KMS-11 (cell line): Measurements from ENCODE around the gene ACSF3.

Source experiments
- H2AFZ ChIP-seq: fragments of 200-600 bp; sonication (generic); 2 replicates; pipeline ENCODE4 v1.6.1; 2016; ENCODE audit warnings: antibody characterized with exemption, mixed run types, low read depth
- H3K27ac ChIP-seq: fragments of 200-600 bp; sonication (generic); 2 replicates; pipeline ENCODE4 v1.6.1; 2016; ENCODE audit warnings: mild to moderate bottlenecking, mixed run types
- H3K27me3 ChIP-seq: fragments of 200-600 bp; sonication (generic); 2 replicates; pipeline ENCODE4 v1.6.1; 2017; ENCODE audit warnings: mild to moderate bottlenecking, low read depth, mixed run types, moderate library complexity; ENCODE audit not compliant: insufficient read depth
- H3K36me3 ChIP-seq: fragments of 200-600 bp; sonication (generic); 2 replicates; pipeline ENCODE4 v1.6.1; 2017; ENCODE audit warnings: mild to moderate bottlenecking, mixed run types; ENCODE audit not compliant: insufficient read depth
- H3K4me1 ChIP-seq: fragments of 200-600 bp; sonication (generic); 2 replicates; pipeline ENCODE4 v1.6.1; 2016; ENCODE audit warnings: mild to moderate bottlenecking, low read depth, mixed run types; ENCODE audit not compliant: poor library complexity, severe bottlenecking
- H3K4me2 ChIP-seq: fragments of 200-600 bp; sonication (generic); 2 replicates; pipeline ENCODE4 v1.7.0; 2016; ENCODE audit warnings: mild to moderate bottlenecking, mixed run types
- H3K4me3 ChIP-seq: fragments of 200-600 bp; sonication (generic); IDR thresholded peaks from 2 replicates; pipeline ENCODE4 v1.6.1; 2017; ENCODE audit warnings: low read depth, low read length, mixed read lengths; ENCODE audit not compliant: insufficient read depth
- H3K79me2 ChIP-seq: fragments of 200-600 bp; sonication (generic); 2 replicates; pipeline ENCODE4 v1.6.1; 2016; ENCODE audit warnings: low read depth, mixed run types; ENCODE audit not compliant: insufficient read depth
- H3K9ac ChIP-seq: fragments of 200-600 bp; sonication (generic); 2 replicates; pipeline ENCODE4 v1.6.1; 2016; ENCODE audit warnings: mild to moderate bottlenecking, mixed run types
- H4K20me1 ChIP-seq: fragments of 200-600 bp; sonication (generic); 2 replicates; pipeline ENCODE4 v1.6.1; 2016; ENCODE audit warnings: mild to moderate bottlenecking, mixed run types; ENCODE audit not compliant: insufficient read depth
- TF ChIP-seq, protein P1 (sequence below): fragments of 200-600 bp; sonication (generic); conservative IDR thresholded peaks from 2 replicates; pipeline ENCODE4 v1.6.1; 2017; ENCODE audit warnings: low read depth, mild to moderate bottlenecking, antibody characterized with exemption, low read length, moderate library complexity, mixed read lengths

Gene ACSF3

DNA sequence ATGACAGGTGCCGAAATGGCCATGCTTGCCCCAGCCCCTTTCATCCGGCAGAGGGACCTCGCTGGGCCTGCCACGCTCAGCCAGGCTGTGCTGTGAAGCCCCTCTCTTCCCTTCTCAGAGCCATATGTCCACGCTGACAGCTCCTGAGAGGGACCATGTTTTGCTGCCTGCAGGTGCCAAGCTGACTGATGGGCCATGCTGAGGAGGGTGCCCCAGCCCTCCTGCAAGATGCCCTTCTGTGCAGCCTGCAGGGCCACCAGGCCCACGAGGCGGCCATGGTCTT, 44.8 kb downstream of the ACSF3 start:
- Histone ChIP-seq H3K36me3 (no peaks in the 10 kb centered on the region), H3K27me3 (no peaks in the 10 kb centered on the region), H3K9ac (no peak overlapping the region), H2AFZ (no peak overlapping the region), H4K20me1 (no peaks in the 10 kb centered on the region), H3K4me3 (no peak overlapping the region), H3K4me1 (no peaks in the 10 kb centered on the region), H3K4me2 (no peak overlapping the region), H3K79me2 (no peaks in the 10 kb centered on the region), H3K27ac (no peak overlapping the region)
- TF ChIP-seq, protein P1, sequence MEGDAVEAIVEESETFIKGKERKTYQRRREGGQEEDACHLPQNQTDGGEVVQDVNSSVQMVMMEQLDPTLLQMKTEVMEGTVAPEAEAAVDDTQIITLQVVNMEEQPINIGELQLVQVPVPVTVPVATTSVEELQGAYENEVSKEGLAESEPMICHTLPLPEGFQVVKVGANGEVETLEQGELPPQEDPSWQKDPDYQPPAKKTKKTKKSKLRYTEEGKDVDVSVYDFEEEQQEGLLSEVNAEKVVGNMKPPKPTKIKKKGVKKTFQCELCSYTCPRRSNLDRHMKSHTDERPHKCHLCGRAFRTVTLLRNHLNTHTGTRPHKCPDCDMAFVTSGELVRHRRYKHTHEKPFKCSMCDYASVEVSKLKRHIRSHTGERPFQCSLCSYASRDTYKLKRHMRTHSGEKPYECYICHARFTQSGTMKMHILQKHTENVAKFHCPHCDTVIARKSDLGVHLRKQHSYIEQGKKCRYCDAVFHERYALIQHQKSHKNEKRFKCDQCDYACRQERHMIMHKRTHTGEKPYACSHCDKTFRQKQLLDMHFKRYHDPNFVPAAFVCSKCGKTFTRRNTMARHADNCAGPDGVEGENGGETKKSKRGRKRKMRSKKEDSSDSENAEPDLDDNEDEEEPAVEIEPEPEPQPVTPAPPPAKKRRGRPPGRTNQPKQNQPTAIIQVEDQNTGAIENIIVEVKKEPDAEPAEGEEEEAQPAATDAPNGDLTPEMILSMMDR: no peak

DNA sequence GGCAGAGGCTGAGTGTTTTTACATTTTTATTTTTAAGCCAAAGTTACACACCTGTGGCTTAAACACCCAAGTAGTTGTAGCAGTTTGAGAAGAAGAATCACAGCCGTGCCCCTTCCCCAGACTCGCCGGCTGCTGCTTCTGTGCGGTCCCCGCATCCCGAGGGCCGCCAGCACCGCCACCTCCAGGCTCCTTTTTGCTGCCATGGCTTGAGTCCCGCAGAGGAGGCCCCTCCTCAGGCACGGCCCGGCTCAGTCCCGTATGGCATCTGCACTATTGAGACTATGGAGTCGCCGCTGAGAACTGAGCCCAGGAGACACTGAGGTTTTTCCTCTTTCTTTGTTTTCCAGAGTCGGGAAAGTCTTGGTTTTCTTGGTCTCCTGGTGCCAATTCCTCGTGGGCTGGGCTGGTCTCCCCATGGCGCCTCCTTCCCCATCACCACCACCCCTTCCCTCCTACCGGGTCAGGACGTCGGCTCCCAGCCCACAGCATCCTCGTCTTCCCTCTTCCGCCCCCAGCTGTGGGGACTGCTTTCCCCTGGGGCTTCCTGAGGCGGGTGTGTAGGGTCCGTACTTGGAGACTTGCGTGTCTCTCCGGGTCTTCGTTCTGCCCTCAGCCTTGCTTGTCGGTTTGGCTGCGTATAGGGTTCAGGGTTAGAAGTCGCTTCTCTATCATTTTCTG, 45.3 kb downstream of the ACSF3 start:
- no peaks in the 10 kb centered on the region for H3K27me3 ChIP-seq
- no peak overlapping the region for H3K4me3 ChIP-seq
- H3K9ac ChIP-seq: no peak overlapping the region
- H3K4me1 ChIP-seq: no peaks in the 10 kb centered on the region
- H4K20me1 ChIP-seq: no peaks in the 10 kb centered on the region
- no peaks in the 10 kb centered on the region for H3K36me3 ChIP-seq
- H3K4me2 ChIP-seq: no peak overlapping the region
- H3K27ac ChIP-seq: no peak overlapping the region
- no peak overlapping the region for H2AFZ ChIP-seq
- H3K79me2 ChIP-seq: no peaks in the 10 kb centered on the region
- TF ChIP-seq, protein P1: no peak

DNA sequence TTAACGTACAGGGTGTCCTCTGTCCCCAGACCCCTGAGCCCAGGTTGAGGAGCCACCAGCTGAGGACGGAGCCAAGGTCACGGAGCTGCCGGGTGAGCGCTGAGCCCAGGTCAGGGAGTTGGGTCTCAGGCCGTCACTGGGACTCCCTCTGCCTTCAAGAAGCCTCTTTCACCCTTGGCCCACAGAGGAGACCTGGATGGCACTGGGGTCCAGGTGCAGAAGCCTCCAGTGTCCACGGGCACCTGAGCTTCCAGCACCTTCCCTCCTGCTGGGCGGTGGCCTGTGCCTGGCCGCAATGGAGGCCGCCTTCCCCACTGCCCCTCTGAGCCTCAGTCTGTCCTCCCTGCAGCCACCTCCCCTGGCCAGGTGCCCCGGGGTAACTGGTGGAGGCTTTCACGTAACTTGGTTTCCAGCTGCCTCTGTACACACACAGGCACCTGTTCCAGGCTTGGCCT, 46.3 kb downstream of the ACSF3 start:
- H3K4me2 ChIP-seq: no peak overlapping the region
- no peak overlapping the region for H3K9ac ChIP-seq
- H3K36me3 ChIP-seq: no peaks in the 10 kb centered on the region
- H3K4me1 ChIP-seq: no peaks in the 10 kb centered on the region
- no peak overlapping the region for H3K4me3 ChIP-seq
- no peaks in the 10 kb centered on the region for H3K79me2 ChIP-seq
- H3K27me3 ChIP-seq: no peaks in the 10 kb centered on the region
- H2AFZ ChIP-seq: no peak overlapping the region
- TF ChIP-seq, protein P1: no peak
- H4K20me1 ChIP-seq: no peaks in the 10 kb centered on the region
- no peak overlapping the region for H3K27ac ChIP-seq

DNA sequence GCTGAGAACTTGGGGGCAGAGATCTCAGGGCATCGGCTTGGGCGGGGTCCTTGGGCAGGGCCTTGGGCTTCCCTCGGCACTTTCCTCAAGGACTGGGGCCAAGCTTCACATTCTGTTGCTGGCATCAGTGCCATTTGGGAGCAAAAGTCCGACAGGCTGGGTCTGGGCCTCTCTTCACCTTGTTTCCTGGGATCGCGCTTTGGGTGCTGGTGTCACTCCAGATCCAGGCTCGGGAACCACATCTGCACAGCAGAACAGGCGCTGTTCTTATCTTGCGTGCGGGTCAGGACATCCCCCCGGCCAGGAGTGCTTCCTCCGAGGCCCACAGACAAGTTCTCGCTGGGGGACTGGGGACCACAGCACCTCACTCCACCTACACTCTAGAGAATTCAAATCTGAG, 46.7 kb downstream of the ACSF3 start:
- Histone ChIP-seq H3K27me3 (no peaks in the 10 kb centered on the region), H2AFZ (no peak overlapping the region), H3K4me2 (no peak overlapping the region), H4K20me1 (no peaks in the 10 kb centered on the region), H3K4me1 (no peaks in the 10 kb centered on the region), H3K36me3 (no peaks in the 10 kb centered on the region), H3K27ac (no peak overlapping the region), H3K9ac (no peak overlapping the region), H3K79me2 (no peaks in the 10 kb centered on the region), H3K4me3 (no peak overlapping the region)
- TF ChIP-seq, protein P1: no peak
